NCI-H2081 (cell line): Measurements from ENCODE around the gene ANKLE2.

Experiments
- DNase-seq, 2 experiments: peaks; one replicate each; lab custom pipeline; 2025; lab: John Stamatoyannopoulos, UW

ANKLE2 gene

DNA sequence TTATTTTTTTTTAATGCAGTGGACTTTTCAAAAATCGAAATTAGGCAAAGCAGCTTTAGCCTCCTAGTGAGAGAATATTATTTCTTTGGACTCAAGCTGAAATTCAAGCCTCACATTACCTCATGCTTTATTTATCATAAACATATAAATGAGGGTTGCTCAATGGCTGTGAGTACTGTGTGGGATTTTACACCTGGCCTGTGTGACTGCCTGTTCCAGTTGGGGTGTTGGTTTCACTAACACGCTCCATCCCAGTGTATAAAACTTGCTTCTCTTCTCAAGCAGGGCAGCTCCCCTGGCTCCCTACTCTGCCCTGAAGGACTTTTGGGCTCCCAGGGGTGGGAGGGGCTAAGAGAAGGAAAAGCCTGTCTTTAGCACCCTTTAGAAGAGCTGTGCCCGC, 15.0 kb downstream of the ANKLE2 start:
- no peak for DNase-seq

DNA sequence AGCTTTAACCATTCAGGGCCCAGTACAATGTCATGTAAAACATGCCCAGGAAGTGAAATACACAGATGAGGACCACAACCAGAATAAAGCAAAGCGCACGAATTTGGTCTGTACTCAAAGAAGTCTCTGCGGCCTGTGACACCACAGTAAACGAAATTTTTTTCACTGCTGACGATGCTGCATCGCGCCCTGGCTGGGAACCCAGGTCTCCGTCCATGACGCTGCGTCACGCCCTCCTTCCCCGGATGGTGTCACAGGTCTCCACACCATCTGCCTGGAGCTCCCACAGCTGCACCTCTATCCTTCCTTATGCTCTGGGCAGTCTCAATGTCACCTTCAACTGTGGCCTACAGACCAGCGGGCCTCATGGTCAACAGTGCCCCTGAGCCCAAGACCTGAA, 17.8 kb downstream of the ANKLE2 start:
- DNase-seq: no peak

DNA sequence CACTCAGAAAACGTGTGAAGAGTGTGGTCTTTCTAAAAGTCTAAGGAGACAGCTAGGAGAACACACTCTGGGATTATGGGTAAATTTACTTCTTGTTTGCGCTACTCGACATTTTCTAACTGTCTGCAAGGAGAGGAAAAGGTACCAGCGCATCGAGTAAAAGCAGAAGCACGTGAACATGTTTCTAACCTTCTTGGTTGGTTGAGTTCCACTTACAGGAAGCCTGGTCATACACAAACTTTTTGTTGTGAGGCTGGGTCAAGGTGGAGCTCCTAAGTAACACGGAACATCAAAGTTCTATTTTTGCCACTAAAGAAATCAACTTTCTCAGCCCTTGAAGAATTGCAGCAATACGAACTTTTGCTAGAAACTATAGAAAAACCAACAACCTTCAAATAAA, 20.0 kb downstream of the ANKLE2 start:
- no peak for DNase-seq

GRCh38 chr12:132740652-132741051, 21.0 kb downstream of the ANKLE2 start:
- no peak for DNase-seq

GRCh38 chr12:132740313-132740646, 21.4 kb downstream of the ANKLE2 start:
- DNase-seq: no peak

DNA sequence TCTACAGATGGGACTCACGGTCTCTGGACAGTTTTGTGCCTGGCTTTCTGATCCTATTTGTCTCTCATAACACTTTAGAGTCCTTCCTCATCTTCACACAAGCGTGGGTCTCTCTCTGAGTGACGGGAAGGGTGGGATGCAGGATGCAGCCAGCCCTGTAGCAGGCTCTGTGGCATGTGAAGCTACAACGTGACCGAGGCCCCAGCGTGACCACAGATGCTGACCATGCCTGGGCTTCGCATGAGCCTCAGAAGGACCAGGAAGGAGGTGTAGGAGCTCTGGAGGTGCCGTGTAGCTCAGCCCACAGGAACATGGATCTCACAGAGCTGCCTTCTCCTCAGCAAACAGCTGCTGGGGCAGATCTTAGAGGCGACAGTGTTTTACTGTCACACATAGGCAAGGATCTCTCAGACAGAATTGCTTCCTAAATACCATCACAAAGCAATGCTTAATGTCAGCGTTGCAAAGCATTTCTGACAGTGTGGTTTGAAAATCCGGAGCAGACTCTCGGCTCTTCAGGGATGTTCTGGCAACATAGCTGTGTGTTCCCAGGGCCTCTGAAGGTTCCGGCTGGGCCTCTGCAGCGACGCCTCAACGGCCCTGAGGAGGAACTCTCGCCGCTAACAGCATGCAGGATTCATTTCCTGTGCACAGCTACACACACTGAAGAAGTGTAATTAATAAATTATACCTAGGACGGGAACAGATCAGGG, 21.9 kb downstream of the ANKLE2 start:
- DNase-seq: no peak

GRCh38 chr12:132736913-132737312, 24.7 kb downstream of the ANKLE2 start:
- no peak for DNase-seq

DNA sequence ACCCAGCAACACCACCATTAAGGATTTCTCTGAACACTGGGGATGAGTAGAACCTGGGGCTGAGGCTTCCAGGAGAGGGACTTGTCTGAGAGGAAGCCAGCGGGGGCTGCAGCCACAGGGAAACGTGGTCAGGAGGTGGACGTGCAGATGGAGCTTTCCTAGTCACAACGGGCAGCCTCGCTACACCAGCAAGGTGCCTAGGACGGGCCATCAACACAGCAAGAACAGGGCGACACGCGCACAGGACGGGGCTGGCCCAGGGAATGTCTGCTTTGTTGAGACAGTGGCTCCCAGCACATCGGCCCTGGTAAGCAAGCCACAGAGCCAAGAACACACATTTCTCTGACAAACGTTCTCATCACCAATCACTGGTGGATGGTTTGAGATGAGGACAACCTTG, 25.3 kb downstream of the ANKLE2 start:
- DNase-seq: no peak

DNA sequence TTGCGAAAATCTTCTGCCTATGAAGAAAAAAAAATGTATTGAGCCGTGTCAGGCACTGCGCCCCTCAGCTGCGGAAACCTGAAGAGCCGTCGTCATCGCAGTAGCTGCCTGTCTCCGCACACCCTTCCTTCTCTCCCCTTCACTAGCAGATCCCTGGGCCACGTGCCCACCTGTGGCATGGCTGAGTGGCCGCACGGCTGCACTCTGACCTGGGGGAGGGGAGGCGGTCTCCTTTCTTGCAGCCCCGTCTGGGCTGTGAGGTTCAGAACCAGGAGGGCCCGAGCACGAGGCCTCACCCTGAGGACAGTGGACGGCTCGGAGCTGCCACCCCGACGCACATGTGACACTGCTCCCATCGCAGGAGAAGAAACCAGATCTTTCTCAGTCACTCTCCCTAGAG, 26.1 kb downstream of the ANKLE2 start:
- DNase-seq: no peak

DNA sequence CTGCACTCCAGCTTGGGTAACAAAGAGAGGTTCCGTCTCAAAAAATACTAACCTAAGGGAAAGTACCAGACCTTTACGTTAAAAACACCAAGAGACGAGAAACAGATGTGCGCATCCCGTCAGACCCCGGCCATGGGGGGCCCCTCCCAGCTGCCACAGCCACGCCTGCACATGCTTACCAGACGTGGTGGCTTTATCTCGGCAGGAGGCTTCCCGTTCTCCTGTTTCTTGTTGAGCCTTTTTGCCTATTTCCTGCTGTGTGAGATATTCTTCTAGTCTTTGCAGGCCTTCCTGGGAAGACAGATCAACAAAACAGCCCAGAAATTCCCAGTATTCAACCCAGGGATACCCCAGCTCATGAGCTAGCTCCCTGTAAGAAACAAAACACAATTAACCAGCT, 27.4 kb downstream of the ANKLE2 start:
- DNase-seq: no peak

- DNase-seq: no peak
Measured at GRCh38 chr12:132731574-132731973, 30.1 kb downstream of the ANKLE2 start.

- DNase-seq: no peak
Measured at GRCh38 chr12:132730353-132730752, 31.3 kb downstream of the ANKLE2 start.

DNA sequence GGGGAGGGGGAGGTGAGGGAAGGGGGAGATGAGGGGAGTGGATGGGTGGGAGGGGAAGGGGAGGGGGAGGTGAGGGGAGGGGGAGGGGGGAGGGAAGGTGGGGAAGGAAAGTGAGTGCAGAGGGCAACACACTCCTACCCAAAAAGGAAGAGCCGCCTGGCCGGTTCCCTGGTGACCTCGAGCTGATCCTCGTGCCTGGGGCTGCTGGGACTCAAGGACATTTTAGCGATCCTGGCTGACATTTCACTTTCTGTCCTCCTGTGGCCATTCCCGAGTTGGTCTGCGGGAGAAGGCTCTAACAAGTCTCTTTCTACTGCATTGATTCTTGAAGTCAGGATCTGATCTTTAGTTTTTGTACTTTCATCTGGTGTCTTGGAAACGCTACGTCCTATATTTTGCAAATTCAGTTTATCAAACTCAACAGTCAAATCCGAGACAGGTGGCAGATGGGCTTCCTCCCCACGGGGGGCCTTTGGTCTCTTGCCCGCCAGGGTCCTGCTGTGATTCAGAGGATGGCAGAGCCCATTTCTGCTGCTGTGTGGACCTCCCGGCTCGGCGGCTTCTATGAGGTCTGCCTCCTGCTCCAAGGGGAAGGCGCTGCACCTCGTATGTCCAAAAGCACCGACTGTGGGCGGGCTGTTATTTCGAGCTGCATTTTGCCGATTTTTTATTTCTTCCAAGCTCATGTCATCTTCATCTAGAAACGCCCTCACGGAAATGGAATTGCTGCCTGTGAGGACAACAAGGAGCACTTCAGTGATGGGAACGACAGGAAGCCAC, 31.9 kb downstream of the ANKLE2 start:
- DNase-seq: no peak

DNA sequence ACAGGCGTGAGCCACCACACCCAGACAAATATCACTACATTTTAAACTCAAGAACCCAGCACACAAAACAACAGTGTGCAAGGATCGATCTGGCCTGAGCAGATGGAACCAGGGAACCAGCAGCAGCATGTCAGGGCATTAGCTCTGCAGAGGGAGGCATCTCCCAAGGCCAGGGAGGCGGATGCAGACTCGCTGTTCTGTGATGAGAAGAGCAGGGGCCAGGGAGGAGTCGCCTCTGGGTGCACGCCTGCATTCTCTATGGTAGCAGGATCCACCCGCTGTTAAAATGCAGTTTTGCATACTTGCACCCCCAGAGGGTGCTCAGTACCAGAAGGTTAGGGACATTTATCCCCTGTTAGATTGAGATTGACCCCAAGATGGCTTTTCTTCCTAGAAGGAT, 33.1 kb downstream of the ANKLE2 start:
- no peak for DNase-seq

- DNase-seq: no peak
Measured at GRCh38 chr12:132727091-132727794, 34.4 kb downstream of the ANKLE2 start.

DNA sequence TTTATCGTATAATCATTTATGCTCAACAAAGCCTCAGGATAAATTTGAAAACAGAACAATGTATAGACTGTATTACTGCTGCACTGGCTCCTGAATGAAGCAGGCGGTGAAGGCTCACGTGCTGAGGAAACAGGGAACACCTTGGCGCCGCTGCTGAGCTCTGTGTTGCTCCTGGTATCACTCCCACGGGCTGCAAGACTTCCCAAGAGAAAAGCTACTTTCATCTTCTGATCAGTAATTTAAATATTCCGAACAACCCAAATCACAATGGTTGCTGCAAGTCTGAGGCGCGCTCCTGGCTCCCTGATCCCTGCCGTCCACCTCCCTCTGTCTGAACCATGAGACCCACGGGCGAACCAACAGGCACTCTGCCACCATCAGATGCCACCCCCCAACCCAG, 35.2 kb downstream of the ANKLE2 start:
- no peak for DNase-seq

- no peak for DNase-seq
Measured at GRCh38 chr12:132724506-132725241, 37.0 kb downstream of the ANKLE2 start.

DNA sequence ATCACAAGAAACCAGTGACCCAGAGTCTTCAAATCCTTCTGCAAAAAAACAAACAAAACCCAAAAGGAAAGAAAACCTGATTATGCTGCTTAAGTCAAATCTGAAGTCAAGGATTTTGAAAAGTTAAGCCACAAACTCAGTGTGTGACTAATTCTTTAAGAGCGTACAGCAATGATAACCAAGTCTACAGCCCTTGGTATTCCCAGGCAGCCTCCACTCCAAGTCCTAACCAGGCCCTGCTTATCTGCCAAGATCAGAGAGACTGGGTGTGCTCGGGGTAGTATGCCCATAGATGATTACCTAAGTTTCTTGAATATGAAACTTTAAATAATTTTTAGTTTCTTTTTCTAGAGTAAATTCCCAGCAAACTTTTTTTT, 37.9 kb downstream of the ANKLE2 start:
- DNase-seq: no peak

GRCh38 chr12:132723015-132723763, 38.4 kb downstream of the ANKLE2 start:
- DNase-seq: no peak

GRCh38 chr12:132720606-132721345, 40.9 kb downstream of the ANKLE2 start:
- DNase-seq: no peak

GRCh38 chr12:132719954-132720324, 41.7 kb downstream of the ANKLE2 start:
- no peak for DNase-seq
